K562 (cell line): ENCODE measurements around the gene CHRND.

Experiments used
- CAMTA2 ChIP-seq: fragments of 250-450 bp; sonication (Bioruptor Pico); conservative IDR thresholded peaks from 2 replicates; pipeline ENCODE4 v1.5.1; 2022
- EZH2 ChIP-seq: IDR thresholded peaks from 2 replicates; pipeline ENCODE4 v1.6.1; 2012; ENCODE audit warnings: low read depth, mild to moderate bottlenecking, inconsistent platforms, low read length, borderline replicate concordance
- HEY1 ChIP-seq: fragments of 250-450 bp; sonication (Bioruptor Pico); IDR thresholded peaks from 2 replicates; pipeline ENCODE4 v1.5.0; 2020; ENCODE audit warnings: mild to moderate bottlenecking, moderate library complexity, borderline replicate concordance
- KLF16 ChIP-seq: IDR thresholded peaks from 2 replicates; pipeline ENCODE4 v1.6.1; 2016; ENCODE audit warnings: antibody characterized with exemption
- SOX6 ChIP-seq: fragments of 450-650 bp; IDR thresholded peaks from 2 replicates; pipeline ENCODE4 v1.6.1; 2014; ENCODE audit warnings: mild to moderate bottlenecking
- TAF1 ChIP-seq: IDR thresholded peaks from 2 replicates; pipeline ENCODE4 v1.6.1; 2011; ENCODE audit warnings: mild to moderate bottlenecking, low read length, moderate library complexity; ENCODE audit not compliant: insufficient read depth, control insufficient read depth, severe bottlenecking; ENCODE audit errors: extremely low read depth
- ZNF551 ChIP-seq: fragments of 250-450 bp; sonication (Bioruptor Pico); IDR thresholded peaks from 2 replicates; pipeline ENCODE4 v1.5.0; 2021; ENCODE audit warnings: mild to moderate bottlenecking, moderate library complexity
- TF ChIP-seq, protein P1 (sequence below): sonication (generic); formaldehyde crosslinking; IDR thresholded peaks from 2 replicates; pipeline ENCODE4 v1.5.0; 2020; ENCODE audit warnings: missing genetic modification reagents

DNA sequence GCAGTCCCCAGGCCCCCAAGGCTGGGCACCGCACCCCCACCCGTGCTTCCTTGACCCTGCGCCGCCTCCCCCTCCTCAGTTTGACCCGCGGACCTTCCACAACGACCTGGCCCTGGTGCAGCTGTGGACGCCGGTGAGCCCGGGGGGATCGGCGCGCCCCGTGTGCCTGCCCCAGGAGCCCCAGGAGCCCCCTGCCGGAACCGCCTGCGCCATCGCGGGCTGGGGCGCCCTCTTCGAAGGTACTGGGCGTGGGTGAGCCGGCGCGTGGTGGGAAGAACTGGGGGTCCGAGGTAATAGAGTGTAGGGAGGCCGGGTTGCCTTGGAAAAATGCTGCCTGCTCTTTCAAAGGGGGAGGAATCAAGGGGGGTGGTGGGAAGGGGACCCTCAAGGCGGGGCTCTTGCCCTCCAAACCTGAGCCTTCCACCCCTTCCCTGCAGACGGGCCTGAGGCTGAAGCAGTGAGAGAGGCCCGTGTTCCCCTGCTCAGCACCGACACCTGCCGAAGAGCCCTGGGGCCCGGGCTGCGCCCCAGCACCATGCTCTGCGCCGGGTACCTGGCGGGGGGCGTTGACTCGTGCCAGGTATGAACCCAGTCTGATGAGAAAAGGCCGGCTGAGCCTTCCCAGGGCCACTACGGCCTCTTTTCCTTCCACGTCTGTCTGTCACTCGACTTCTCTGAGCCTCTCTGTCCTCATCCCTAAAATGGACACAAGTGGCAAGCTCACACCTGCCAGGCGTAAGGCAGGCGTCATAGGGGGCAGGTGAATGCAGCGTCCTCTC, 3.1 kb upstream of the CHRND start:
- no peak for TF ChIP-seq SOX6
- TF ChIP-seq ZNF551 (CRISPR knock-in tag) = no peak
- TF ChIP-seq CAMTA2 (CRISPR knock-in tag) = no peak
- no peak for TF ChIP-seq HEY1 (CRISPR knock-in tag)
- no peak for TF ChIP-seq EZH2
- TF ChIP-seq TAF1 = no peak
- TF ChIP-seq KLF16 = no peak
- TF ChIP-seq, protein P1, sequence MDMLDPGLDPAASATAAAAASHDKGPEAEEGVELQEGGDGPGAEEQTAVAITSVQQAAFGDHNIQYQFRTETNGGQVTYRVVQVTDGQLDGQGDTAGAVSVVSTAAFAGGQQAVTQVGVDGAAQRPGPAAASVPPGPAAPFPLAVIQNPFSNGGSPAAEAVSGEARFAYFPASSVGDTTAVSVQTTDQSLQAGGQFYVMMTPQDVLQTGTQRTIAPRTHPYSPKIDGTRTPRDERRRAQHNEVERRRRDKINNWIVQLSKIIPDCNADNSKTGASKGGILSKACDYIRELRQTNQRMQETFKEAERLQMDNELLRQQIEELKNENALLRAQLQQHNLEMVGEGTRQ (CRISPR knock-in tag) = no peak
